Skin of body (tissue), 2 donors: ENCODE results near the gene LRRC4. TPM values are rescaled to one million over a fixed set of nuclear protein-coding genes. Genes with fewer than 3 reads are reported as not detected.

Source experiments
- DNase-seq: peaks from one replicate; lab custom pipeline; 2025; lab: John Stamatoyannopoulos, UW
- total RNA-seq: library from RNA; depleted of rRNA; stranded (reverse); fragments of >200 nt; gene quantifications from one replicate; pipeline ENCODE4 v1.2.3, GENCODE V29; 2014

Gene LRRC4
- total RNA-seq, 1 donor from 2014 or later: 1.2 TPM

- DNase-seq: no peak
Measured at GRCh38 chr7:128059143-128059988, 28.1 kb upstream of the LRRC4 start.

GRCh38 chr7:128057909-128058308 is 26.7 kb upstream of the LRRC4 start:
- DNase-seq: no peak

DNA sequence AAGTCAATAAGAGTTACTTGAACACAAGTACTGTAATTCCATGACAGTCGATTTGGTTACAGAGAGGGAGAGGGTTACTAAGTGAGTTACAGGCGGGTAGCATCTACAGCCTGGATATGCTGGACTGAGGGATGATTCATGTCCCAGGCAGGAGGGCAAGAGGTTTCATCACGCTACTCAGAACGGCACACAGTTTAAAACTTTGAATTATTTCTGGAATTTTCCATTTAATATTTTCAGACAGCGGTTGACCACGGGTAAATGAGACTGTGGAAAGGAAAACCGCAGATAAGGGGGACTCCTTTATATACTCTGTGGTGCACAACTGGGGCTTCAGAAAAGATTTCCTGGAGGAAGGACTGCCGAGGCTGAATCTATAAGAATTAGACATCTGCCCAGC is 25.7 kb upstream of the LRRC4 start:
- DNase-seq: no peak

GRCh38 chr7:128055637-128056036 is 24.4 kb upstream of the LRRC4 start:
- no peak for DNase-seq

- no peak for DNase-seq
Measured at GRCh38 chr7:128054511-128054910, 23.3 kb upstream of the LRRC4 start.

GRCh38 chr7:128053991-128054390 is 22.8 kb upstream of the LRRC4 start:
- no peak for DNase-seq

DNA sequence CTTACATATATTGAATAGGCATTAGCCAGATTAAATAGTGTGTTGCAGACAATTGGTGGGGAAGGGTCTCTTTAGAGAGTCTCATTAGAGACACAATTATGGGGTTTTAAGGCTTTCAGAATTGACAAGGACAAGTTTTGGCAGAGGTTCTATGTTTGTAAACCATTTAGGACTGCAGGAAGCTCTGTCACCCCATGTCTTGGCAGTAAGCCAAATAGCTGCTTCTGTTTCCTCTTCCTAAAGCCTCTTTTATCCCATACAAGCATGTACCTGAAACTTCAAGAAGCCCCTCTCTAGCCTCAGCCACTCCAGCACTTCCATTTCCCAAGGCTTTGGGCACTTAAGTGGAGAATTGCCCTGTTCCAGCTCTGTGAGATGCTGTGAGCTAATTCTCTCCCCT is 21.8 kb upstream of the LRRC4 start:
- no peak for DNase-seq

GRCh38 chr7:128052404-128052803 is 21.2 kb upstream of the LRRC4 start:
- no peak for DNase-seq

DNA sequence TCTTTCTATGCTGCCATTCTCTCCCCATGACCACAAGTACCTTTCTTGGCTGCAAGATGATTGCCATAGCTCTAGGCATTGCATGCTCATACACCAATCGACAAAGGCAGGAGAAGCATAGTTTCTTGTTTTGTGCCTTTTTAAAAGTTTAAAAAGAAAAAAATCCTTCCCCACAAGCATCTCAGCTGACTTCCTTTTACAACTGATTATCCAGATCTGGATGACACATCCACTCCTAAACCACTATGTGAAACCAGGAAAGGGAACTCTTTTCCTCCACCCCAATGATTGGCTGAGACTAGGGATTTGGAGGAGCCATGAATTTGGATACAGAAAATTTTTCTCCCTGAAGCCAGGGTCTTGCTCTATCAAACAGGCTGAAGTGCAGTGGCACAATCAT is 14.5 kb upstream of the LRRC4 start:
- no peak for DNase-seq

- no peak for DNase-seq
Measured at GRCh38 chr7:128045158-128045557, 13.9 kb upstream of the LRRC4 start.

DNA sequence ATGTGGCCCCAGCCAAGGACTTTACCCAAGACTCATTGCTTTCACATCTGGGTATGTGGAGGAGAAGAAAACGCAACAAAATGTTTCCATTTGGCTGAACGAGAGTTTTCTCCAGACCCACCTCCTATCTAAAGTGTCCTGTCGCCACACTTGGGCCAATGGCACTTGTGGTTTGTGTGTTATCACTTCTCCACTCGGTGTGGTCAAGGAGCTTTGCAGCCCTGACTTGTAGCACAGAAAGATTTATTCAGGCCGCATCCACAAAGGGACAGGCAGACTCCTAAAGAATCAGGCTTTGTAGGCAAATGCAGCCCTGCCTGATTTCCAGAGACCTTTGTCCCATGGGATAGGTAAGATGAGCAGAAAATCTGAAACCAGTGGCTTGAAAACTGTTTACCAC is 12.8 kb upstream of the LRRC4 start:
- DNase-seq: no peak

- no peak for DNase-seq
Measured at GRCh38 chr7:128042012-128042411, 10.8 kb upstream of the LRRC4 start.

DNA sequence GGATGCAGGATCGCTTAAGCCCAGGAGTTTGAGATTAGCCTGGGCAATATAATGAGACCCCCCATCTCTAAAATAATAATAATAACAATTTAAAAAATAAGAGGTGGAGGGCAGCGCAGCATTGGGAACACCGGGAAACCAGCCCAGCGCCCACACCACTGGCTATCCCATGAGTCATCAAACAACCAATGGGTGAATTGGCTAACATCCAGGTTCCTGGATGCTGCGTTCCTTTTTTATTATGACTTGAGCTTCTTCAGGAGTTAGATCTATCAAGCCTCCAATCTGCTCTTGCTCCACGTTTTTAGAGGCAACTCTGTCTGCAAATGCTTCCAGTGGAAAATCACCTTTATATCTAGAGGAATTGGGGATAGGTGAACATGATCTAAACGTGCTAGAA is 10.0 kb upstream of the LRRC4 start:
- DNase-seq: no peak

DNA sequence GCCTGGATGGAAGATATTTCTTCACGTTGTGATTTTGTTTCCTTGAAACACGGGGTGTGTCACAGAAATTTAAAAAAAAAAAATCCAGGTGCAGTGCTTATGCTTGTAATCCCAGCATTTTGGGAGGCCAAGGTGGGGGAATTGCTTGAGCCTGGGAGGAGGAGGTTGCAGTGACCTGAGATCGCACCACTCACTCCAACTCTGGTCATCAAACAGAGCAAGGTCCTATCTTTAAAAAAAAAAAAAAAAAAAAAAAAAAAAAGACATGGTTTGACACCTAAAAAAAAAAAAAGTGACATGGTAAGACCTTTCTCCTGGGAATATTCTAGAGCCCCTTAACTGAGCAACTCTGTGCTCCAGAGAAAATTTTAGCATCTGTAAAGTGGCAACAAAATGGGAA is 9.0 kb upstream of the LRRC4 start:
- no peak for DNase-seq

- DNase-seq: no peak
Measured at GRCh38 chr7:128039544-128039953, 8.3 kb upstream of the LRRC4 start.

DNA sequence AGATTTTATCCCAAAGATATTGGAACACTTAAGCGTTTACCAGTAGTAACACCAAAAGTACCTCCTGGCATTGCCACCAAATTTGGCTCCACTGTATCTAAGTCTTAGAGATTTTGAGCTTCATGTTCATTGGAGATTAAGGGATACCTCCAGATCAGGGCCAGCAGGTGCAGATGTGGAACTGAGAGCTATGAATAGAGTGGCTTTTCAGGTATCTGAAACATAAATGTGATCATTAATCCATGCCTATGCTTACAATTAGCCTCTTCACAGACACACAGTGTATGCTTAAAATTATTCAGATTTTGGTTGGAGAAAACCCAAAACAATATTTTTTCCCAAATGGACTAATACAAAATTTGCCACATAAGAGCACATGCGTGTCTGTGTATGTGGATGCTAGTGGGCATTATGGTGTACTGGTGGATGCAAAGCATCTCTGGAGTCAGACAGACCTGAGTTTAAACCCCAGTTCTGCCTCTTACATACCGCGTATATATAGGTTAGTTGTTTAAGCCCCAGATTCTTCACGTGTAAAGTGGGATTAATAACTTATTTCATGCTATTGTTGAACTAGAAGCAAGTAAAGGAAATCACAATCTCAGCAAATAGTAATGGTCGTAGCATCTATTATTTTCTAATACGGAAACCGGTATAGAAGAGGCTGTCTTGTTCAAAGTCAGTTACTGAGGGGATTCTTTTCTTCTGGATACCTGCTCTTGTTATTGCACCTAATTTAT is 6.8 kb upstream of the LRRC4 start:
- no peak for DNase-seq

GRCh38 chr7:128037081-128037480 is 5.8 kb upstream of the LRRC4 start:
- DNase-seq: no peak

DNA sequence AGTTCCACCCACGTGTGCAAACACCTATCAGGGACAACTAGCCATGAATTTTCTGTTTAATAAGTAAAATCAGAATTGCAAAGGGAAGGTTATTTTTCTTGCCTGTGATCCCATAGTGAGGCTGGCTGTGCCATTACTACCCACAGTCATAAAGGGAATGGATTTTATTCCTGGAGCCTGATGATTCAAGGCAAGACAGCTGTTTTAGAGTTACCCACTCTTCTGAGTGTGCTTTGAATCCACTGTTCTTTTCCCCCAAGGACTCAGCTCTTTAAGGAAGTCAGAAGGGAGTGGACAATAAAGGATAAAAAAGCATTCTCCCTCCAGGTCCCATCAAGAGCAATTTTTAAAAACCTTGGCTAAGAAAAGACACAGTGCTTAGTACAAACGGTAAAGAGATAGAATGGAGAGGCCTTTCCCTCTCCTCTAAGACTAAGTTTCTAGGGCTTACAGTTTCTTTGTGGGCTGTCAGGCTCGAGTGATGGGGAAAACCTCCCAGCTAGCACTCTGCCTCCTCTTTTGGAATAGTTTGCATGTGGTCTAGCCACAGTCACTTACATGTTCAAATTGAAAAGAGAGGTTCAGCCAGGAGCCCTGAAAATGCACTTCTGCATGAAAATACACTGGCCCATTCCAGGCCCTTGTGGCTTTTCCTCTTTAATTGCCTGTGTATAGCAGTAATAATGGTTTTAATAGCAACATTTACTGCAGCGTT is 5.1 kb upstream of the LRRC4 start:
- DNase-seq: no peak

GRCh38 chr7:128035712-128036111 is 4.5 kb upstream of the LRRC4 start:
- DNase-seq: no peak

GRCh38 chr7:128034825-128035224 is 3.6 kb upstream of the LRRC4 start:
- DNase-seq: no peak

DNA sequence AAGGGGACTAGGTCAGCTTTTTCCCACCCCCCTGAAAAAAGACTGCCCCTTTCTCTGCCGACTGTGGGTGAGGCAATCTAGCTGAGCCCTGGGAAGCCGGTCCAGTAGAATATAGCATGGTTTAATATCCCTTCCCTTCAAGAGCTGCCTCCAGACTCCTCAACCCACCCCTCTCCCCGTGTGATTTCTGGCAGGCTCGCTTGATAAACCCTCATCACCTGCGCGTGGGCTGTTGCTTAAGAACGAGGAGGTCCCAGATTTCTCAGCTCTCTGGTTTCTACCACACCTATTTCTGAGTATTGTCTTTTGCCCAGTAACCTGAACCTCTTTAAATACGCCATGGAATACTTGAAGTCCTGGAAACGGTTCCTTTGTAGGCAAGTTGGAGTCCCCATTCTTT is 2.0 kb upstream of the LRRC4 start:
- no peak for DNase-seq

DNA sequence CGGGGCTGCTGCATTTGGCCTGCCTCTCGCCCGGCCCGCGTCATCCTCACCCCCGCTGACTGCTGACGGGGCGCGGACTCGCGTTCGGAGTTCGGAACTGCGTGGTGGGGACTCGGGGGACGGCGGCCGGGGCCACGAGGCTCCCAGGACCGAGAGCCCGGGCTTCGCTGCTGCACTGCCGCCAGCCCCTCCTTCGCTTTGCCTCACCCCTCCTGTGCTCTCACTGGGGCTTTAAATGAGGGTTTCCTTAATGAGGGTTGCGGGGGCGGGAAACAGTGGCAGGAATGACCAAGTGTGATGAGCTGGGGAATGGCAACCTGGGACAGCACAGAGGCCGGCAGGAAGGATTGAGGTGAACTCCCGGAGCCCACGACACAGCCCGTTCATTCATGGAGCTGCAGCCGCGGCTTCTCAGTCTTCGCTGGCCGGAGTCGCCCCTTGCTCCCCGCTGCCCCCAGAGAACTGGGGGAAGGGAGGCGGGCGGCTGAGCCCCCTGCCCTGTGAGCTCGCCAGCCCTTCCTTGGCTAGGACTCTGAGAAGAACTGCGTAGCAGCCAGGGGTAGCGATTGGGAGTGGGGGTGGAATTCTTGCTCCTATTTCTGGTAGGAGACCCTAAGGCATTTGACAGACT is 1.5 kb upstream of the LRRC4 start:
- DNase-seq: no peak
